Activated CD8-positive, alpha-beta memory T cell treated with anti-CD3 and anti-CD28 coated beads for 1 hour (primary cell): ENCODE data around the gene GLYAT.
"Not testable (repeated sequence)": the region's sequence is repeated elsewhere in the genome, so short reads cannot be mapped to it uniquely, and the experiment has no call there.

ENCODE experiments used
- DNase-seq, 2 donors: peaks; one replicate each; pipeline ENCODE4 v3.0.0-alpha.2; 2020; ENCODE audit warnings: low read depth in 1 of 2; ENCODE audit errors: extremely low read depth in 1 of 2

GLYAT gene

GRCh38 chr11:58744988-58745704 lies 13.4 kb upstream of the GLYAT start:
- DNase-seq: no peak

GRCh38 chr11:58742981-58743880 lies 11.5 kb upstream of the GLYAT start:
- no peak for DNase-seq

GRCh38 chr11:58742140-58742539 lies 10.4 kb upstream of the GLYAT start:
- no peak for DNase-seq

GRCh38 chr11:58741127-58741526 lies 9.4 kb upstream of the GLYAT start:
- DNase-seq: no peak

- DNase-seq: no peak
Measured at GRCh38 chr11:58740447-58740846, 8.7 kb upstream of the GLYAT start.

GRCh38 chr11:58739725-58740430 lies 8.1 kb upstream of the GLYAT start:
- no peak for DNase-seq

GRCh38 chr11:58734681-58735490 lies 3.1 kb upstream of the GLYAT start:
- no peak for DNase-seq

GRCh38 chr11:58730507-58731089 lies 1.1 kb downstream of the GLYAT start:
- DNase-seq: no peak

GRCh38 chr11:58727415-58727797 lies 4.3 kb downstream of the GLYAT start:
- no peak for DNase-seq

GRCh38 chr11:58726737-58727414 lies 4.9 kb downstream of the GLYAT start:
- no peak for DNase-seq

- no peak for DNase-seq
Measured at GRCh38 chr11:58719406-58720117, 12.2 kb downstream of the GLYAT start.

- no peak for DNase-seq
Measured at GRCh38 chr11:58712531-58712930, 19.2 kb downstream of the GLYAT start.

GRCh38 chr11:58711832-58712231 lies 19.9 kb downstream of the GLYAT start:
- DNase-seq: no peak

- no peak for DNase-seq
Measured at GRCh38 chr11:58707767-58708166, 24.0 kb downstream of the GLYAT start.

- DNase-seq: not testable (repeated sequence)
Measured at GRCh38 chr11:58696825-58697224, 34.9 kb downstream of the GLYAT start.

- no peak for DNase-seq
Measured at GRCh38 chr11:58693026-58693425, 38.7 kb downstream of the GLYAT start.

- no peak for DNase-seq
Measured at GRCh38 chr11:58691675-58692074, 40.1 kb downstream of the GLYAT start.

GRCh38 chr11:58688789-58689503 lies 42.8 kb downstream of the GLYAT start:
- DNase-seq: no peak
